ENCODE measurements around the gene PSME3IP1. TPM values are rescaled to one million over a fixed set of nuclear protein-coding genes. Genes with fewer than 3 reads are reported as not detected.

PSME3IP1 gene
- total and polyA plus RNA-seq, 9 of the 15 experiments (the other 6 are each of a cell fraction or from before 2014, with no cell fraction given): 63.8 to 187 (median 142) TPM

GRCh38 chr16:57131351-57131970 lies 54.4 kb downstream of the PSME3IP1 start:
- Histone ChIP-seq H3K9me3 (replicated peaks; ENCODE audit: control insufficient read depth, insufficient read depth, low read depth, low read length) (no peaks in the 10 kb centered on the region), H2AFZ (ENCODE audit: low read depth, low read length) (no peak overlapping the region), H3K9ac (ENCODE audit: insufficient read depth in 1 of 2, low read depth in 2 of 2, low read length in 2 of 2) (0 out of 4 replicates have a peak overlapping the region, but pooled peaks of 1 of the 2 experiments have one; percentile 5), H3K27ac (ENCODE audit: extremely low read depth, low read depth, low read length) (no peak overlapping the region), H3K4me2 (ENCODE audit: insufficient read depth, low read length) (no peak overlapping the region), H4K20me1 (replicated peaks; ENCODE audit: control insufficient read depth, insufficient read depth, low read length) (no peaks in the 10 kb centered on the region), H3K9me1 (ENCODE audit: control insufficient read depth, insufficient read depth, low read length) (no peaks in the 10 kb centered on the region), H3K4me3 (no peak overlapping the region), H3K27me3 (ENCODE audit: control insufficient read depth in 2 of 2, insufficient read depth in 2 of 2, low read length in 2 of 2) (no peaks in the 10 kb centered on the region), H3K4me1 (replicated peaks in 1 of 2; ENCODE audit: control insufficient read depth in 2 of 2, insufficient read depth in 2 of 2, low read length in 2 of 2) (peaks cover 2 to 3% of the 10 kb centered on the region in 2 experiments; a peak in 4 of 5 replicates), H3K36me3 (ENCODE audit: control insufficient read depth, insufficient read depth, low read length) (no peaks in the 10 kb centered on the region), H3K79me2 (ENCODE audit: control insufficient read depth, insufficient read depth, low read length) (no peaks in the 10 kb centered on the region)
- WGBS (ENCODE audit: insufficient coverage, low coverage, missing lambda C conversion rate): 40% methylated on average over 15 of the region's 17 CpGs
- ATAC-seq: no peak
- DNase-seq (ENCODE audit: extremely low read depth in 1 of 4, low spot score in 3 of 4): no peak
- ChIA-PET POLR2A (interaction anchor here (0.5 to 1.7 kb wide), 3 partner anchors 10 to 16 kb away, joined by 3 to 4 read pairs (median 3); no protein-coding TSS in a partner anchor), CTCF (ENCODE audit: low intra/inter-chr PET ratio) (no interaction called here)
- no peak for FAIRE-seq
- TF ChIP-seq, protein P1, sequence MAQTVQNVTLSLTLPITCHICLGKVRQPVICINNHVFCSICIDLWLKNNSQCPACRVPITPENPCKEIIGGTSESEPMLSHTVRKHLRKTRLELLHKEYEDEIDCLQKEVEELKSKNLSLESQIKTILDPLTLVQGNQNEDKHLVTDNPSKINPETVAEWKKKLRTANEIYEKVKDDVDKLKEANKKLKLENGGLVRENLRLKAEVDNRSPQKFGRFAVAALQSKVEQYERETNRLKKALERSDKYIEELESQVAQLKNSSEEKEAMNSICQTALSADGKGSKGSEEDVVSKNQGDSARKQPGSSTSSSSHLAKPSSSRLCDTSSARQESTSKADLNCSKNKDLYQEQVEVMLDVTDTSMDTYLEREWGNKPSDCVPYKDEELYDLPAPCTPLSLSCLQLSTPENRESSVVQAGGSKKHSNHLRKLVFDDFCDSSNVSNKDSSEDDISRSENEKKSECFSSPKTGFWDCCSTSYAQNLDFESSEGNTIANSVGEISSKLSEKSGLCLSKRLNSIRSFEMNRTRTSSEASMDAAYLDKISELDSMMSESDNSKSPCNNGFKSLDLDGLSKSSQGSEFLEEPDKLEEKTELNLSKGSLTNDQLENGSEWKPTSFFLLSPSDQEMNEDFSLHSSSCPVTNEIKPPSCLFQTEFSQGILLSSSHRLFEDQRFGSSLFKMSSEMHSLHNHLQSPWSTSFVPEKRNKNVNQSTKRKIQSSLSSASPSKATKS (CRISPR knock-in tag; IDR thresholded peaks at IDR 0.05): no peak
- TF ChIP-seq ZMIZ1 (IDR thresholded peaks at IDR 0.05; ENCODE audit: low read depth in 2 of 2, low read length in 2 of 2): no peak
- no peak for TF ChIP-seq AFF1 (IDR thresholded peaks at IDR 0.05; ENCODE audit: low read depth in 1 of 2, partially characterized antibody in 2 of 2)
- TF ChIP-seq, protein P2, sequence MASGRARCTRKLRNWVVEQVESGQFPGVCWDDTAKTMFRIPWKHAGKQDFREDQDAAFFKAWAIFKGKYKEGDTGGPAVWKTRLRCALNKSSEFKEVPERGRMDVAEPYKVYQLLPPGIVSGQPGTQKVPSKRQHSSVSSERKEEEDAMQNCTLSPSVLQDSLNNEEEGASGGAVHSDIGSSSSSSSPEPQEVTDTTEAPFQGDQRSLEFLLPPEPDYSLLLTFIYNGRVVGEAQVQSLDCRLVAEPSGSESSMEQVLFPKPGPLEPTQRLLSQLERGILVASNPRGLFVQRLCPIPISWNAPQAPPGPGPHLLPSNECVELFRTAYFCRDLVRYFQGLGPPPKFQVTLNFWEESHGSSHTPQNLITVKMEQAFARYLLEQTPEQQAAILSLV (tag; IDR thresholded peaks at IDR 0.05): no peak
- TF ChIP-seq GTF2F1 (IDR thresholded peaks at IDR 0.05; ENCODE audit: low read depth, low read length): no peak
- TF ChIP-seq HIVEP1 (CRISPR knock-in tag; IDR thresholded peaks at IDR 0.05): no peak
- no peak for TF ChIP-seq EP400 (IDR thresholded peaks at IDR 0.05)
- TF ChIP-seq, protein P3, sequence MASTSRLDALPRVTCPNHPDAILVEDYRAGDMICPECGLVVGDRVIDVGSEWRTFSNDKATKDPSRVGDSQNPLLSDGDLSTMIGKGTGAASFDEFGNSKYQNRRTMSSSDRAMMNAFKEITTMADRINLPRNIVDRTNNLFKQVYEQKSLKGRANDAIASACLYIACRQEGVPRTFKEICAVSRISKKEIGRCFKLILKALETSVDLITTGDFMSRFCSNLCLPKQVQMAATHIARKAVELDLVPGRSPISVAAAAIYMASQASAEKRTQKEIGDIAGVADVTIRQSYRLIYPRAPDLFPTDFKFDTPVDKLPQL (IDR thresholded peaks at IDR 0.05; ENCODE audit: extremely low read depth, insufficient read length): no peak
- peak; percentile 13 for TF ChIP-seq RBM25 (IDR thresholded peaks at IDR 0.05; ENCODE audit: low read depth, low read length, severe bottlenecking)
- in situ Hi-C loops (cut with MboI) (no loop called here), intact Hi-C loops (cut with micrococcal nuclease) (no loop called here)
- no TSS peak for BruUV-seq (replicated peaks)

Measured in K562 (cell line).